ENCODE measurements around the gene KCTD19.

DNA sequence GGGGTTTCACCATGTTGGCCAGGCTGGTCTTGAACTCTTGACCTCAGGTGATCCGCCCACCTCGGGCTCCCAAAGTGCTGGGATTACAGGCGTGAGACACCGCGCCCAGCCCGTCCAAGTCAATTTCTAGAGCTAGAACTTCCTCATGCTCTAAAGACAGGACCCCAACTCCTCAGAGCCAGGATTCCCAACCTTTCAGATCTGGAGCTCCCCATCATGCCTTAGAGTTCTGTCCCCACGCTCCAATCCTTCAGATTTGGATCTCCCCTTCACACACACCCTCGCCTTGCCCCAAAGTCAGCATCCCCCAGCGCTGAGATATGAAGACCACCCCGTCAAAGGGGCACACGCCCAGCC is 448 bp downstream of the KCTD19 start:
- TF ChIP-seq, protein P1, sequence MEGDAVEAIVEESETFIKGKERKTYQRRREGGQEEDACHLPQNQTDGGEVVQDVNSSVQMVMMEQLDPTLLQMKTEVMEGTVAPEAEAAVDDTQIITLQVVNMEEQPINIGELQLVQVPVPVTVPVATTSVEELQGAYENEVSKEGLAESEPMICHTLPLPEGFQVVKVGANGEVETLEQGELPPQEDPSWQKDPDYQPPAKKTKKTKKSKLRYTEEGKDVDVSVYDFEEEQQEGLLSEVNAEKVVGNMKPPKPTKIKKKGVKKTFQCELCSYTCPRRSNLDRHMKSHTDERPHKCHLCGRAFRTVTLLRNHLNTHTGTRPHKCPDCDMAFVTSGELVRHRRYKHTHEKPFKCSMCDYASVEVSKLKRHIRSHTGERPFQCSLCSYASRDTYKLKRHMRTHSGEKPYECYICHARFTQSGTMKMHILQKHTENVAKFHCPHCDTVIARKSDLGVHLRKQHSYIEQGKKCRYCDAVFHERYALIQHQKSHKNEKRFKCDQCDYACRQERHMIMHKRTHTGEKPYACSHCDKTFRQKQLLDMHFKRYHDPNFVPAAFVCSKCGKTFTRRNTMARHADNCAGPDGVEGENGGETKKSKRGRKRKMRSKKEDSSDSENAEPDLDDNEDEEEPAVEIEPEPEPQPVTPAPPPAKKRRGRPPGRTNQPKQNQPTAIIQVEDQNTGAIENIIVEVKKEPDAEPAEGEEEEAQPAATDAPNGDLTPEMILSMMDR (IDR thresholded peaks at IDR 0.05; ENCODE audit: low read length): no peak
- no peak for TF ChIP-seq EZH2 (optimal IDR thresholded peaks at IDR 0.05; ENCODE audit: low read depth, low read length)

Measured in MM.1S (cell line).